ENCODE measurements around the gene C11orf97.

Gene C11orf97

GRCh38 chr11:94532211-94532610 lies 19.9 kb downstream of the C11orf97 start:
- TF ChIP-seq CTCF (IDR thresholded peaks at IDR 0.05; ENCODE audit: low read length) = no peak
- TF ChIP-seq EZH2 (optimal IDR thresholded peaks at IDR 0.05; ENCODE audit: low read depth, low read length) = no peak
- TF ChIP-seq EZH2phosphoT487 (IDR thresholded peaks at IDR 0.05; ENCODE audit: low read length) = no peak
- H3K9me3 ChIP-seq (replicated peaks; ENCODE audit: insufficient read depth, low read length) = no peaks in the 10 kb centered on the region

DNA sequence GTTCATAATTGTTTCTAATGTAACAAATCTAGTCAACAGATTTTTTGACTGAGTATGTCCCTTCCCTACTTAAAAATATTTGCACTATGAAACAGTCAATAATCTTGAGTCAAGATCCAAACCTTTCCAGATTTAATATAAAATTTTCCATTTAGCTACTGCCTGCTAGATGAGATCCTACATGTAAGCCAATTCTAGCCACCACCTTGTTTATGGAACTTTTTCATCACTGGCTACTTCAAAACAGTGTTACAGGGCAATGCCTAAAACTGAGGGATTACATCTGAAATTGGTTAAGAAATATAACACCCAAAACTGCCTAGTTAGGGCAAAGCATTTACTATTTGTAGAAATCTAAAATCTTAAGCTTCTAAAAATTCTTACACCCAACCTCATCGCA lies 20.9 kb downstream of the C11orf97 start:
- Histone ChIP-seq H3K4me1 (ENCODE audit: low read length) (no peaks in the 10 kb centered on the region), H3K27ac (ENCODE audit: low read length) (no peak overlapping the region), H3K9me2 (replicated peaks; ENCODE audit: insufficient read depth, low read length) (no peaks in the 10 kb centered on the region), H2AFZ (ENCODE audit: low read length) (no peak overlapping the region), H3K27me3 (replicated peaks; ENCODE audit: insufficient read depth, low read length) (no peaks in the 10 kb centered on the region), H3K36me3 (replicated peaks; ENCODE audit: insufficient read depth, low read length) (no peaks in the 10 kb centered on the region), H3K9me3 (replicated peaks; ENCODE audit: insufficient read depth, low read length) (no peaks in the 10 kb centered on the region), H4K20me1 (ENCODE audit: insufficient read depth, low read length) (no peaks in the 10 kb centered on the region), H3K9ac (ENCODE audit: low read length) (no peak overlapping the region), H3K4me2 (ENCODE audit: low read depth, low read length) (no peak overlapping the region), H3K4me3 (ENCODE audit: low read length) (no peak overlapping the region), H3F3A (ENCODE audit: insufficient read depth, low read length) (no peaks in the 10 kb centered on the region), H3K79me2 (ENCODE audit: low read length) (no peaks in the 10 kb centered on the region)
- no peak for TF ChIP-seq EZH2 (optimal IDR thresholded peaks at IDR 0.05; ENCODE audit: low read depth, low read length)
- TF ChIP-seq EZH2phosphoT487 (IDR thresholded peaks at IDR 0.05; ENCODE audit: low read length) = no peak
- no peak for TF ChIP-seq CTCF (IDR thresholded peaks at IDR 0.05; ENCODE audit: low read length)
- no peak for DNase-seq

More at GRCh38 chr11:94532211-94532610, 19.9 kb downstream of the C11orf97 start:
- no peaks in the 10 kb centered on the region for H3K27me3 ChIP-seq (replicated peaks; ENCODE audit: insufficient read depth, low read length)
- H3K9me2 ChIP-seq (replicated peaks; ENCODE audit: insufficient read depth, low read length) = no peaks in the 10 kb centered on the region
- H3F3A ChIP-seq (ENCODE audit: insufficient read depth, low read length) = no peaks in the 10 kb centered on the region
- no peaks in the 10 kb centered on the region for H3K79me2 ChIP-seq (ENCODE audit: low read length)
- H2AFZ ChIP-seq (ENCODE audit: low read length) = no peak overlapping the region
- no peak overlapping the region for H3K4me2 ChIP-seq (ENCODE audit: low read depth, low read length)
- no peaks in the 10 kb centered on the region for H4K20me1 ChIP-seq (ENCODE audit: insufficient read depth, low read length)
- H3K9ac ChIP-seq (ENCODE audit: low read length) = no peak overlapping the region
- DNase-seq = no peak
- H3K4me3 ChIP-seq (ENCODE audit: low read length) = no peak overlapping the region
- no peaks in the 10 kb centered on the region for H3K36me3 ChIP-seq (replicated peaks; ENCODE audit: insufficient read depth, low read length)
- H3K27ac ChIP-seq (ENCODE audit: low read length) = no peak overlapping the region
- H3K4me1 ChIP-seq (ENCODE audit: low read length) = no peaks in the 10 kb centered on the region

- no peak overlapping the region for H2AFZ ChIP-seq (ENCODE audit: low read length)
- H3K4me3 ChIP-seq (ENCODE audit: low read length) = no peak overlapping the region
- no peaks in the 10 kb centered on the region for H4K20me1 ChIP-seq (ENCODE audit: insufficient read depth, low read length)
- no peak overlapping the region for H3K27ac ChIP-seq (ENCODE audit: low read length)
- DNase-seq = no peak
- H3K9me3 ChIP-seq (replicated peaks; ENCODE audit: insufficient read depth, low read length) = no peaks in the 10 kb centered on the region
- H3K79me2 ChIP-seq (ENCODE audit: low read length) = no peaks in the 10 kb centered on the region
- no peak overlapping the region for H3K9ac ChIP-seq (ENCODE audit: low read length)
- no peak overlapping the region for H3K4me2 ChIP-seq (ENCODE audit: low read depth, low read length)
- no peaks in the 10 kb centered on the region for H3K36me3 ChIP-seq (replicated peaks; ENCODE audit: insufficient read depth, low read length)
- H3K4me1 ChIP-seq (ENCODE audit: low read length) = no peaks in the 10 kb centered on the region
- H3K9me2 ChIP-seq (replicated peaks; ENCODE audit: insufficient read depth, low read length) = no peaks in the 10 kb centered on the region
- no peaks in the 10 kb centered on the region for H3F3A ChIP-seq (ENCODE audit: insufficient read depth, low read length)
- no peaks in the 10 kb centered on the region for H3K27me3 ChIP-seq (replicated peaks; ENCODE audit: insufficient read depth, low read length)
- no peak for TF ChIP-seq EZH2 (optimal IDR thresholded peaks at IDR 0.05; ENCODE audit: low read depth, low read length)
- no peak for TF ChIP-seq CTCF (IDR thresholded peaks at IDR 0.05; ENCODE audit: low read length)
- TF ChIP-seq EZH2phosphoT487 (IDR thresholded peaks at IDR 0.05; ENCODE audit: low read length) = no peak
Observed at GRCh38 chr11:94533696-94534630, 21.7 kb downstream of the C11orf97 start.

Measured in MM.1S (cell line).